Tibial nerve (tissue), 4 donors: Measurements from ENCODE around the gene GAS2L1. TPM values are rescaled to one million over a fixed set of nuclear protein-coding genes. Genes with fewer than 3 reads are reported as not detected.

ENCODE experiments used
- DNase-seq, 2 donors: peaks; one replicate each; pipeline ENCODE4 v3.0.0-alpha.2; 2019; ENCODE audit warnings: low spot score in 2 of 2
- H3K27ac ChIP-seq, 4 donors: fragments of 200-600 bp; sonication (generic) in 3 of 4; one replicate each; pipeline ENCODE4 v1.5.1; 2017 to 2019; ENCODE audit warnings: mild to moderate bottlenecking in 1 of 4
- H3K27me3 ChIP-seq, 2 donors: fragments of 200-600 bp; sonication (generic) in 1 of 2; one replicate each; pipeline versions ENCODE4 v1.5.1 to v1.6.0; 2017 to 2019
- H3K36me3 ChIP-seq, 3 donors: fragments of 200-600 bp; sonication (generic); one replicate each; pipeline ENCODE4 v1.5.1; 2018 to 2019
- H3K4me1 ChIP-seq, 4 donors: fragments of 200-600 bp; sonication (generic) in 3 of 4; one replicate each; pipeline ENCODE4 v1.5.1; 2017 to 2019
- H3K4me3 ChIP-seq, 4 donors: fragments of 200-600 bp; sonication (generic) in 3 of 4; one replicate each; pipeline ENCODE4 v1.5.1; 2017 to 2019; ENCODE audit warnings: mild to moderate bottlenecking in 1 of 4, moderate library complexity in 1 of 4
- H3K9me3 ChIP-seq, 4 donors: fragments of 200-600 bp; sonication (generic) in 3 of 4; one replicate each; pipeline ENCODE4 v1.5.1; 2017 to 2019
- EP300 ChIP-seq, 2 donors: sonication (generic); formaldehyde crosslinking; IDR thresholded peaks; one replicate each; pipeline ENCODE4 v1.6.1; 2017; ENCODE audit warnings: antibody characterized with exemption in 2 of 2, mild to moderate bottlenecking in 1 of 2
- POLR2A ChIP-seq, 2 donors: fragments of 450-650 bp; IDR thresholded peaks; one replicate each; pipeline ENCODE4 v1.6.1; 2017; ENCODE audit warnings: antibody characterized with exemption in 2 of 2, mild to moderate bottlenecking in 2 of 2, moderate library complexity in 2 of 2
- WGBS, 2 donors: methylation state at CpG; one replicate each; pipeline ENCODE4 v1.1.5; 2018; 5-methylcytosine and 5-hydroxymethylcytosine counted together
- small RNA-seq: library from RNA; depleted of rRNA; stranded (forward); fragments of <200 nt; gene quantifications from one replicate; pipeline ENCODE3, GENCODE V24; 2016
- total RNA-seq, 4 donors: library from RNA; depleted of rRNA; stranded (reverse); fragments of >200 nt; gene quantifications; one replicate each; pipeline ENCODE4 v1.1.0, GENCODE V29; 2016
- TF ChIP-seq, protein P1 (sequence below), 5 experiments: fragments of 200-600 bp in 3 of 5; fragments of 450-650 bp in 2 of 5; sonication (generic) in 3 of 5; IDR thresholded peaks; one replicate each; pipeline ENCODE4 v1.5.1; 2016 to 2019; ENCODE audit warnings: antibody characterized with exemption in 5 of 5, mild to moderate bottlenecking in 3 of 5, moderate library complexity in 2 of 5

Gene GAS2L1
- total RNA-seq, 4 donors from 2014 or later = 30.3 to 43.5 (median 35.1) TPM

DNA sequence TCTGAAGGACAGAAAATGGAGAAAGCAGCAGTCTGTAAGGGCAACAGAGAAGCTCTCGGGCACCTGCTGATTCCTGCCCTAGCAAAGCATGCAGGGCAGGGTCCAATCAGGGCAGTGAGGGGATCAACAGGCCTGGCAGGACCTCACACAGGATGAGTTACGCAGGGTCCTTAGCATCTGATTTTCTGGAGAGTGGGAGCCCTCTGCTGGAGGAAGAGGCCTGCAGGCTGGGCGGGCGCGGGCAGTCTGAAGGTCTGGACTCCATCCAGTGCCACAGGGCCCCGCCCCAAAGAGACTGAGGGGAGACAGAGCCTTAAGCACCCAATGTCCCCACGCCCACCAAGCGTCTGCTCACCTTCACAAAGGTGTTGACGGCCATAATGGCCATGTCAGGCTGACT is 53.0 kb downstream of the GAS2L1 start:
- WGBS, 2 donors = 23 to 38% methylated on average over 5 to 9 of the region's 9 CpGs
- peaks cover 0 to 61% (median 35%) of the 10 kb centered on the region in 3 donors for H3K36me3 ChIP-seq
- DNase-seq = peak in 1 of 2 donors; percentile 33
- H3K27ac ChIP-seq = no peak overlapping the region
- peaks cover 0 to 6% (median under 1%) of the 10 kb centered on the region in 4 donors for H3K4me1 ChIP-seq
- H3K9me3 ChIP-seq = no peaks in the 10 kb centered on the region
- TF ChIP-seq, protein P1, sequence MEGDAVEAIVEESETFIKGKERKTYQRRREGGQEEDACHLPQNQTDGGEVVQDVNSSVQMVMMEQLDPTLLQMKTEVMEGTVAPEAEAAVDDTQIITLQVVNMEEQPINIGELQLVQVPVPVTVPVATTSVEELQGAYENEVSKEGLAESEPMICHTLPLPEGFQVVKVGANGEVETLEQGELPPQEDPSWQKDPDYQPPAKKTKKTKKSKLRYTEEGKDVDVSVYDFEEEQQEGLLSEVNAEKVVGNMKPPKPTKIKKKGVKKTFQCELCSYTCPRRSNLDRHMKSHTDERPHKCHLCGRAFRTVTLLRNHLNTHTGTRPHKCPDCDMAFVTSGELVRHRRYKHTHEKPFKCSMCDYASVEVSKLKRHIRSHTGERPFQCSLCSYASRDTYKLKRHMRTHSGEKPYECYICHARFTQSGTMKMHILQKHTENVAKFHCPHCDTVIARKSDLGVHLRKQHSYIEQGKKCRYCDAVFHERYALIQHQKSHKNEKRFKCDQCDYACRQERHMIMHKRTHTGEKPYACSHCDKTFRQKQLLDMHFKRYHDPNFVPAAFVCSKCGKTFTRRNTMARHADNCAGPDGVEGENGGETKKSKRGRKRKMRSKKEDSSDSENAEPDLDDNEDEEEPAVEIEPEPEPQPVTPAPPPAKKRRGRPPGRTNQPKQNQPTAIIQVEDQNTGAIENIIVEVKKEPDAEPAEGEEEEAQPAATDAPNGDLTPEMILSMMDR (IDR thresholded peaks at IDR 0.05) = peak in 4 of 5 experiments; percentile 45 to 71 (median 59)
- TF ChIP-seq EP300 (IDR thresholded peaks at IDR 0.05) (no peak), POLR2A (IDR thresholded peaks at IDR 0.05) (no peak)
- no peaks in the 10 kb centered on the region for H3K27me3 ChIP-seq
- H3K4me3 ChIP-seq = no peak overlapping the region

Small RNAs within 50 kb of the gene (small RNA-seq; reads per million reads assigned to genes)
- not detected for gene MIR3653

Other genes with a start within 250 kb of the GAS2L1 start
- gene C22orf31, start 244.8 kb upstream of the GAS2L1 start, total RNA-seq = not detected
- gene KREMEN1, start 233.6 kb upstream of the GAS2L1 start, total RNA-seq = 10 to 100 TPM in 3 of 4 donors, 1 to 10 TPM in 1; 5.4 to 15.1 (median 12.9) TPM
- 1 to 10 TPM; 1.0 to 9.9 (median 3.0) TPM for gene EMID1, start 100.8 kb upstream of the GAS2L1 start, total RNA-seq
- gene RHBDD3, start 38.7 kb upstream of the GAS2L1 start, total RNA-seq = 10 to 100 TPM; 14.4 to 43.5 (median 32.6) TPM
- gene EWSR1, start 38.4 kb upstream of the GAS2L1 start, total RNA-seq = 100 to 1,000 TPM; 174 to 211 (median 188) TPM
- gene RASL10A, start 9.0 kb downstream of the GAS2L1 start, total RNA-seq = 1 to 10 TPM in 3 of 4 donors, not detected in 1; 2.2 to 6.6 (median 3.3) TPM
- gene AP1B1, start 81.9 kb downstream of the GAS2L1 start, total RNA-seq = 10 to 100 TPM; 51.3 to 93.3 (median 60.1) TPM
- gene RFPL1, start 131.9 kb downstream of the GAS2L1 start, total RNA-seq = not detected
- gene NEFH, start 173.6 kb downstream of the GAS2L1 start, total RNA-seq = 1 to 10 TPM in 1 of 4 donors, under 1 TPM in 2, not detected in 1; 0.30 to 1.0 (median 0.78) TPM
- gene THOC5, start 247.1 kb downstream of the GAS2L1 start, total RNA-seq = 10 to 100 TPM; 31.2 to 65.9 (median 50.3) TPM